Heart left ventricle (tissue), 16 donors: ENCODE results near the gene TPRG1L. TPM values are rescaled to one million over a fixed set of nuclear protein-coding genes. Genes with fewer than 3 reads are reported as not detected.

Experiments
- ATAC-seq, 4 donors: fragments of 200-7000 bp; cut with Tn5 transposase; one replicate each; pipeline ENCODE4 v1.9.1; 2020 to 2022; ENCODE audit warnings: moderate library complexity in 4 of 4, mild to moderate bottlenecking in 3 of 4, moderate number of reproducible peaks in 1 of 4
- DNase-seq, 5 donors: peaks; one replicate each; pipeline ENCODE4 v3.0.0-alpha.2; 2020
- H3K27ac ChIP-seq, 12 donors: fragments of 200-600 bp; sonication (generic) in 4 of 12; one replicate each; pipeline versions ENCODE4 v1.5.0 to v1.8.0; 2016 to 2022; ENCODE audit warnings: mild to moderate bottlenecking in 2 of 12
- H3K27me3 ChIP-seq, 9 donors: fragments of 200-600 bp; sonication (generic) in 2 of 9; one replicate each; pipeline versions ENCODE4 v1.5.1 to v1.8.0; 2016 to 2022; ENCODE audit warnings: mild to moderate bottlenecking in 3 of 9
- H3K36me3 ChIP-seq, 9 donors: fragments of 200-600 bp; sonication (generic) in 2 of 9; one replicate each; pipeline versions ENCODE4 v1.5.0 to v1.8.0; 2018 to 2022; ENCODE audit warnings: mild to moderate bottlenecking in 2 of 9
- H3K4me1 ChIP-seq, 12 donors: fragments of 200-600 bp; sonication (generic) in 4 of 12; one replicate each; pipeline versions ENCODE4 v1.5.0 to v1.8.0; 2016 to 2022; ENCODE audit warnings: mild to moderate bottlenecking in 3 of 12
- H3K4me3 ChIP-seq, 12 donors: fragments of 200-600 bp; sonication (generic) in 4 of 12; one replicate each; pipeline versions ENCODE4 v1.5.0 to v1.8.0; 2017 to 2022; ENCODE audit warnings: mild to moderate bottlenecking in 9 of 12, moderate library complexity in 4 of 12
- H3K9me3 ChIP-seq, 12 donors: fragments of 200-600 bp; sonication (generic) in 4 of 12; one replicate each; pipeline versions ENCODE4 v1.5.0 to v1.8.0; 2016 to 2022; ENCODE audit warnings: mild to moderate bottlenecking in 1 of 12
- CTCF ChIP-seq, 12 donors: fragments of 200-600 bp; sonication (generic) in 4 of 12; IDR thresholded peaks; one replicate each; pipeline versions ENCODE4 v1.5.0 to v1.8.0; 2018 to 2022; ENCODE audit warnings: antibody characterized with exemption in 12 of 12, mild to moderate bottlenecking in 5 of 12
- POLR2A ChIP-seq, 2 donors: fragments of 450-650 bp; IDR thresholded peaks; one replicate each; pipeline ENCODE4 v1.6.1; 2017; ENCODE audit warnings: antibody characterized with exemption in 2 of 2, mild to moderate bottlenecking in 2 of 2, moderate library complexity in 2 of 2
- WGBS, 4 donors: extraction: QIAGEN DNeasy Blood & Tissue Kit in 2 of 4; methylation state at CpG; one replicate each; pipeline versions ENCODE4 v1.1.5 to v1.1.7; 2013 to 2018; 5-methylcytosine and 5-hydroxymethylcytosine counted together
- intact Hi-C, 10 donors: fragments of 100-400 bp; cut with DNase I; formaldehyde crosslinking; loops; one replicate each; pipeline versions ENCODE4 v1.11.1 to v1.14.2; 2022
- polyA plus RNA-seq, 2 donors: library from polyadenylated mRNA; stranded (reverse); fragments of 200-250 nt; gene quantifications; one replicate each; pipeline ENCODE4 v1.2.3, GENCODE V29; 2013
- total RNA-seq, 9 donors: library from RNA; depleted of rRNA in 2 of 9; stranded (reverse); fragments of >200 nt in 2 of 9; fragmentation: NEBNext Ultra II Directional in 3 of 9; extraction: Animal tissue kit (Norgen Biotek cat#: 25700) in 3 of 9; gene quantifications; one replicate each; pipeline versions ENCODE4 v1.1.0 to v1.2.4, GENCODE V29; 2016 to 2023
- donor health status: ischemic (EF 13 %, LVEDD 7.1; RV severe dilation, severe dysfunction).
- donor health status: healthy with polysubstance abuse.
- donor health status: DM: no; HTN: yes; CAD: no.
- donor health status: DM: no; HTN: no; CAD: no.
- donor health status: ischemic (EF 25% LVEDD 6.9; RV normal size, moderate dysfunction).
- donor health status: ischemic (EF 25% LVEDD 5.7; RV mildly dilated, moderate dysfunction).
- donor health status: healthy.
- donor health status: DM: yes; HTN: yes; CAD: no.
- donor health status: ischemic (EF 35%, LVEDD 5.7; RV mildly dilated, moderate dysfunction).
- donor health status: nonischemic (EF 11% LVEDD 7.7; RV severe dilation, severe dysfunction).
- donor health status: DM: yes; HTN: yes; CAD: no.
- donor health status: PGD.
- donor health status: ischemic (EF 29% LVEDD 5.4; RV normal size, mild dysfunction).
- donor health status: nonischemic (EF 23%, LVEDD 6.1; RV moderate dilation, normal function).

The TPRG1L gene
- total and polyA plus RNA-seq, 11 donors, result 24.2 to 58.0 (median 48.8) TPM

- 59 to 72% (median 67%) methylated on average over 17 to 30 of the region's 30 CpGs for WGBS, 4 donors
- no peak for ATAC-seq
- Histone ChIP-seq H3K4me3 (no peak overlapping the region), H3K27me3 (peaks cover 0 to 21% (median 0%) of the 10 kb centered on the region in 9 donors), H3K36me3 (no peaks in the 10 kb centered on the region), H3K27ac (no peak overlapping the region), H3K4me1 (peaks cover 0 to 27% (median 0%) of the 10 kb centered on the region in 12 donors), H3K9me3 (no peaks in the 10 kb centered on the region)
- intact Hi-C loops, result no loop called here
- DNase-seq, result peak in 2 of 5 donors; percentile 10 to 54
- TF ChIP-seq CTCF (IDR thresholded peaks at IDR 0.05) (no peak), POLR2A (IDR thresholded peaks at IDR 0.05) (no peak)
Measured at GRCh38 chr1:3674100-3675094, 49.6 kb downstream of the TPRG1L start.

GRCh38 chr1:3675436-3675835 is 50.6 kb downstream of the TPRG1L start:
- DNase-seq, result peak in 2 of 5 donors; percentile 13 to 49
- no peaks in the 10 kb centered on the region for H3K9me3 ChIP-seq
- H3K4me1 ChIP-seq, result peaks cover 0 to 27% (median 0%) of the 10 kb centered on the region in 12 donors
- H3K27ac ChIP-seq, result no peak overlapping the region
- peaks cover 0 to 18% (median 0%) of the 10 kb centered on the region in 9 donors for H3K27me3 ChIP-seq
- TF ChIP-seq POLR2A (IDR thresholded peaks at IDR 0.05) (no peak), CTCF (IDR thresholded peaks at IDR 0.05) (no peak)
- H3K36me3 ChIP-seq, result no peaks in the 10 kb centered on the region
- 79 to 100% (median 83%) methylated on average over 2 to 11 of the region's 11 CpGs for WGBS, 4 donors
- intact Hi-C loops, result no loop called here
- no peak for ATAC-seq
- H3K4me3 ChIP-seq, result no peak overlapping the region

DNA sequence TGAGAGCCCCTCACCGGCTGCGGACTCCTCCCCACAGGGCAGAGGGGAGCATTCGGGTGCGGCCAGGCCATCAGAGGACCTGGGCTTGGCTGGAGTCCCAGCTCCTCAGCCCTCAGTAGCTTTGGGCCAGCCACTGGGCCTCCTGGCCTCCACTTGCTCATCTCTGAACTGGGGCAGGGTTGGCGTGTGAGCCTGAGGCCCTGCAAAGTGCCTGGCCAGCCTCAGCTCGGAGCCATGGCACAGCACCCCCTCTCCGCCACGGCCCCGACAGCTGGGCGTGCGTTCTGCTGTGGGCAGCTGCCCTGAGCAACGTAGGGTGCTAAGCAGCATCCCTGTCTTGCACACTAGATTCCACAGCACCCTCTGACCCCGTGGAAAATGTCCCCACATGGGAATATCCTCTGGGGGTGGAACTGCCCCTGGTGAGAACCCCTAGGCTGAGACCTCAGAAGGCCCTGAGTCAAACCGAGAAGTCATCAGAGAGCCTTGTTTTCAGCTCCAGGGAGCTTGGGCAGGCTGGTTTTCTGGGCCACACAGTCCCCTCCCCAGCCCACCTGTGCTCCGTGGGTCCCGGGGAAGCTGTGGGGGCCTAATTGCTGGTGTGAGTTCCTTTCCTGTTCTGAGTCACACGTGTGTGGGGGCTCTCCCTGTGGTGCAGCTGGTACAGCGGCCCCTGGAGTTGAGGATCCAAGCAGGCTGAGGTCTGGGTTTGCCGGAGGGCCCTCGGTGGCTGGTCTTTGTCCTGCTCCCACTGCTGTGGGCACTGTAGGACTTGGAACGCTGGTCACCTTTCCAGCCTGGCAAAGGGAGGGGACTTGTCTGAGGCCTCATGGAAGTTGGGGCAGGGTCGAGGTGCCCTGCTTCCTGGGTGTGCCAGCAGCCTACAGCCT is 52.0 kb downstream of the TPRG1L start:
- ATAC-seq, result no peak
- Histone ChIP-seq H3K27ac (peak overlapping the region in 1 of 12 donors; percentile 49), H3K4me3 (no peak overlapping the region), H3K4me1 (peaks cover 0 to 27% (median 0%) of the 10 kb centered on the region in 12 donors), H3K36me3 (no peaks in the 10 kb centered on the region), H3K9me3 (no peaks in the 10 kb centered on the region), H3K27me3 (peaks cover 0 to 4% (median 0%) of the 10 kb centered on the region in 9 donors)
- no peak for TF ChIP-seq CTCF (IDR thresholded peaks at IDR 0.05)
- TF ChIP-seq POLR2A (IDR thresholded peaks at IDR 0.05), result no peak
- peak in 3 of 5 donors; percentile 17 to 54 (median 18) for DNase-seq
- intact Hi-C loops, result no loop called here
- 73 to 81% (median 77%) methylated on average over 14 to 22 of the region's 22 CpGs for WGBS, 4 donors
